ENCODE data around the gene FANCF. TPM values are rescaled to one million over a fixed set of nuclear protein-coding genes. Genes with fewer than 3 reads are reported as not detected.
A peak's percentile ranks its signal among the peaks of the same experiment; 100 is the strongest.
"Not testable (repeated sequence)": the region's sequence is repeated elsewhere in the genome, so short reads cannot be mapped to it uniquely, and the experiment has no call there.

FANCF gene
- total and polyA plus RNA-seq, 2 donors: 10.1 to 15.2 TPM

DNA sequence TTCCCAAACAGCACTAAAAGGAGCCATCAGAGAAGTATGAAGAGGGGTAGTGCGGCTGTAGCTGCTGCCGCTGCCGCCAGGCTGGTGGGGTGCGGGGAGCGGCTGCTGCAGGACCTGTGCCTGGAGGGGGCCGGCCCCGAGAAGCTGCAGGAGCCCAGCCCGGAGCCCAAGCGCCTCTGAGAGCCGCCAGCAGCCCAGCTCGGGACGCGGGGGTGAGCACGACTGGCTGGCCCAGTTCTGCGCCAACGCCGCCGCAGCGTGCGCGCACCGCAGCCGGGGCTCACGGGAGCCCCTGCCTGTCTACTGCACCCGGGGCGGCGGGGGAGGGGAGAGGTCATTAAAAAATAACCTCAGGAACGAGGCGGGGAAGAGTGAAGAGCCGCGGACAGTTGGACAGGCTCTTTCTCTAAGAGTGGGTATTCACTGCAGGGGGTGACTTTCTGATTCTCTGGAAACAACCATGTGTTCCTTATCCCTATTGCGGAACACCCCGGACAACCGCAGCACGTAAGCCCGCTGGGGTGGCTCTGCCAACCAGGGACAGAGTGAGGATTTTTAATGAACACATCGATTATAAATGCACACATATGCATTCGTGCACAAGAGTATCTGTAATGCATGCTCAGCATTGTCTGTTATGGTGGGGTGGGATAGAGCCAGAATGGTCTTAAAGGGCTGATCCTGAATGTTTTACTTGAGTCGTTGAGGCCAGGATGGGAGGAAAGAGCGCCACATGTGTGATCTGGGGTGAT, 41.2 kb upstream of the FANCF start:
- Histone ChIP-seq H3K27ac (ENCODE audit: low read depth in 1 of 2, low read length in 1 of 2) (peak overlapping the region in 1 of 2 donors; percentile 86), H3K36me3 (ENCODE audit: control insufficient read depth in 2 of 2, insufficient read depth in 2 of 2, low read length in 1 of 2) (no peaks in the 10 kb centered on the region), H3K27me3 (ENCODE audit: control insufficient read depth in 2 of 2, insufficient read depth in 1 of 2, low read length in 1 of 2) (peaks cover 2 to 22% of the 10 kb centered on the region in 2 donors), H3K4me1 (ENCODE audit: control insufficient read depth in 2 of 2, insufficient read depth in 2 of 2, low read length in 2 of 2) (peaks cover 5 to 14% of the 10 kb centered on the region in 2 donors), H3K9me3 (ENCODE audit: control insufficient read depth in 2 of 2, insufficient read depth in 1 of 2, low read length in 1 of 2) (no peaks in the 10 kb centered on the region), H3K4me3 (ENCODE audit: low read length in 2 of 2) (peak overlapping the region; percentile 41 to 58)
- WGBS: 7% methylated on average over 40 of the region's 40 CpGs
- DNase-seq (ENCODE audit: low read depth in 6 of 9, low spot score in 9 of 9): peak in 1 of 9 donors; percentile 28

DNA sequence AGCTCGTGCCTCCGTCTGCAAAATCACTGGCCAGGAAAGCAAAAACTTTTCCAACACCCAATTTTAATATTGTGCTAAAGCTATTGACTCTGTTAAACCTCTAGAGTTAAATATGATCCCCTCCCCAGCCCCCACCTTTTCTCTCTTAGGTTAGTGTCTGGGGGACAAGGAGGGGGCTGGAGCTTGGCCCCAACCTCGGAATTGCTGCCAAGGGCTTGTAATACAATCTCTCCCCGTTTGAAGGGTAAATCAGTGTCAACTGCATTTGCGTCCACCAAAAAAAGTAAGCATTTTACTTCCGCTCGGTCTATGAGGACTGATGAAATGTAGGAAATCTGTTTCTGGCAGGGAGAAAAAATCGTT, 40.7 kb upstream of the FANCF start, which contains the start of gene GAS2:
TSS of gene GAS2 (plus strand) at position 287 of the 363 bp plus-strand sequence. CDS start 8,259 bp downstream, outside the sequence.
- Histone ChIP-seq H3K4me3 (ENCODE audit: low read length in 2 of 2) (peak within 1 kb of the TSS; percentile 41 to 58), H3K27me3 (ENCODE audit: control insufficient read depth in 2 of 2, insufficient read depth in 1 of 2, low read length in 1 of 2) (peaks cover 2 to 22% of the 10 kb centered on the region in 2 donors), H3K36me3 (ENCODE audit: control insufficient read depth in 2 of 2, insufficient read depth in 2 of 2, low read length in 1 of 2) (no peaks in the 10 kb centered on the region), H3K4me1 (ENCODE audit: control insufficient read depth in 2 of 2, insufficient read depth in 2 of 2, low read length in 2 of 2) (peaks cover 5 to 14% of the 10 kb centered on the region in 2 donors), H3K27ac (ENCODE audit: low read depth in 1 of 2, low read length in 1 of 2) (peak within 1 kb of the TSS in 1 of 2 donors; percentile 86), H3K9me3 (ENCODE audit: control insufficient read depth in 2 of 2, insufficient read depth in 1 of 2, low read length in 1 of 2) (no peaks in the 10 kb centered on the region)
- whole genome bisulfite sequencing: 11% methylated on average over 8 of the region's 8 CpGs
- DNase-seq (ENCODE audit: low read depth in 6 of 9, low spot score in 9 of 9): no peak

DNA sequence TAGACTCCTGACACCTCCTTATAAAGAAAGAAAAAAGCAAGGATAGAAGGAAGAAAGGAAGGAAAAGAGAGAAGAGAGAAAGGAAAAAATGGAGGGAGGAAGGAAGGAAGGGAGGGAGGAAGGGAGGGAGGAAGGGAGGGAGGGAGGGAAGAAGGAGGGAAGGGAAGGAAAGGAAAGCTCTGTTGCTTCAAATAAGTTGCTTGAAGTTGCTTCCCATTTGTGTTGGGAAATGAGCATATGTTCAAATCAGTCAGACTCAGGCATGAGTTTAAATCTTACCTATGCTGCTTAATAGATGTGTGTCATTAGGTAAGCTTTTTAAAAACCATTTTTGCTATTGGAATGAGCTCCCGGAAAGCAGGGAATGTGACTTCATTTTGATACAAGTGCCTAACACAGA, 34.2 kb upstream of the FANCF start:
- no peaks in the 10 kb centered on the region for H3K27me3 ChIP-seq (ENCODE audit: control insufficient read depth in 2 of 2, insufficient read depth in 1 of 2, low read length in 1 of 2)
- no peaks in the 10 kb centered on the region for H3K9me3 ChIP-seq (ENCODE audit: control insufficient read depth in 2 of 2, insufficient read depth in 1 of 2, low read length in 1 of 2)
- H3K4me3 ChIP-seq (ENCODE audit: low read length in 2 of 2): no peak overlapping the region
- H3K4me1 ChIP-seq (ENCODE audit: control insufficient read depth in 2 of 2, insufficient read depth in 2 of 2, low read length in 2 of 2): peaks cover 4 to 8% of the 10 kb centered on the region in 2 donors
- H3K36me3 ChIP-seq (ENCODE audit: control insufficient read depth in 2 of 2, insufficient read depth in 2 of 2, low read length in 1 of 2): no peaks in the 10 kb centered on the region
- 100% methylated on average over 1 of the region's 1 CpG for WGBS
- H3K27ac ChIP-seq (ENCODE audit: low read depth in 1 of 2, low read length in 1 of 2): no peak overlapping the region
- no peak for DNase-seq (ENCODE audit: low read depth in 6 of 9, low spot score in 9 of 9)

DNA sequence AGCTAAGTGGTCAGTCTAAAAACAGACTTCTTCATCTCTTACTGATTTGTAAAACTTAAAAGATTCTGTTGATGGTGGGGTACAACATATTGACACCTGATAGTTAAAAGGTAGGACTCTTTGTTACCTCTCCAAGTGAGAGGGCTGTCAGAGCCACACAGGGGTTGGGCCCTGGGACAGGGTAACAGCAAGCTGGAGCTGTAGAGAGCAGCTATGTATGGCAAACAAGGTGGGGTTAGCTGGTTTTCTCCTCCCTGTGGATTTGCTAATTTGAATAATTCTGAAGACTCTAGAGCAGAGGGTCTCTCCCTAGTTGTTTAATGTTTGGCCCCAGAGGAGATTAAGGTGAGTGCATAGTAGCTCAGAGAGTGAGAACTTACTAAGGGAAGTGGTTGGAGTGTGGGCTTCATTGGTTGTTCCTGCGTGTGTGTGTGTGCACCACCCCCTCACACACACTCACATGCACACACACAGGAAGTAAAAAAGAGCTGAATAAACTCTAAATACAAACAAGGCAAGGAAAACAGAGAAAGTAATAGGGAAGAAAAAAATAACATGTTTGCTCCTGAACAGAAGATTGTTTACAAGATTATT, 31.6 kb upstream of the FANCF start:
- peak in 5 of 9 donors; percentile 21 to 66 (median 30) for DNase-seq (ENCODE audit: low read depth in 6 of 9, low spot score in 9 of 9)
- Histone ChIP-seq H3K27ac (ENCODE audit: low read depth in 1 of 2, low read length in 1 of 2) (peak overlapping the region; percentile 80 to 87), H3K4me1 (ENCODE audit: control insufficient read depth in 2 of 2, insufficient read depth in 2 of 2, low read length in 2 of 2) (peaks cover 4 to 8% of the 10 kb centered on the region in 2 donors), H3K27me3 (ENCODE audit: control insufficient read depth in 2 of 2, insufficient read depth in 1 of 2, low read length in 1 of 2) (no peaks in the 10 kb centered on the region), H3K9me3 (ENCODE audit: control insufficient read depth in 2 of 2, insufficient read depth in 1 of 2, low read length in 1 of 2) (no peaks in the 10 kb centered on the region), H3K4me3 (ENCODE audit: low read length in 2 of 2) (no peak overlapping the region), H3K36me3 (ENCODE audit: control insufficient read depth in 2 of 2, insufficient read depth in 2 of 2, low read length in 1 of 2) (no peaks in the 10 kb centered on the region)
- 6% methylated on average over 1 of the region's 1 CpG for WGBS

DNA sequence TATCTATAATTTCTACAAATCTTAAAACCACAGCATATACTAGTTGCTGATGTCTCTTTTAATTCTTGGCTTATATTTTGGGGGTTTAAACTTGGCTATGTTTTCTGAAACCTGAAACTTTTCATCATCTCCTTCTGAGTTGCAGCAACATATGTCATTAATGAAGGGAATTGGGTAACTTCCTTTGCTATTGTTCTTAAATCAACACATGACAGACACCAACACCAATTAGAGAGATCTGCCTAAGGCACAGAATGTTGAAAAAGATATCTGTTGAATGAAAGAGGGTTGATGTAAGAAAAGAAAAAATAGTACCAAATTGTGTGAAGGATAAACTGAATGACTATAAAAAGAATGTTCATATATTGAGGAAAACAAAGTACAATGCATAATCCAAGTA, 30.5 kb upstream of the FANCF start:
- Histone ChIP-seq H3K27me3 (ENCODE audit: control insufficient read depth in 2 of 2, insufficient read depth in 1 of 2, low read length in 1 of 2) (no peaks in the 10 kb centered on the region), H3K4me1 (ENCODE audit: control insufficient read depth in 2 of 2, insufficient read depth in 2 of 2, low read length in 2 of 2) (peaks cover 4 to 8% of the 10 kb centered on the region in 2 donors), H3K27ac (ENCODE audit: low read depth in 1 of 2, low read length in 1 of 2) (peak overlapping the region in 1 of 2 donors; percentile 80), H3K9me3 (ENCODE audit: control insufficient read depth in 2 of 2, insufficient read depth in 1 of 2, low read length in 1 of 2) (no peaks in the 10 kb centered on the region), H3K4me3 (ENCODE audit: low read length in 2 of 2) (no peak overlapping the region), H3K36me3 (ENCODE audit: control insufficient read depth in 2 of 2, insufficient read depth in 2 of 2, low read length in 1 of 2) (no peaks in the 10 kb centered on the region)
- DNase-seq (ENCODE audit: low read depth in 6 of 9, low spot score in 9 of 9): no peak

DNA sequence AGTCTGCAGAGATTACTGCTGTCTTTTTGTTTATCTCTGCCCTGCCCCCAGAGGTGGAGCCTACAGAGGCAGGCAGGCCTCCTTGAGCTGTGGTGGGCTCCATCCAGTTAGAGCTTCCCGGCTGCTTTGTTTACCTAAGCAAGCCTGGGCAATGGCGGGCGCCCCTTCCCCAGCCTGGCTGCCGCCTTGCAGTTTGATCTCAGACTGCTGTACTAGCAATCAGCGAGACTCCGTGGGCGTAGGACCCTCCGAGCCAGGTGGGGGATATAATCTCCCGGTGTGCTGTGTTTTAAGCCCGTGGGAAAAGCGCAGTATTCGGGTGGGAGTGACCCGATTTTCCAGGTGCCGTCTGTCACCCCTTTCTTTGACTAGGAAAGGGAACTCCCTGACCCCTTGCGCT, 26.7 kb upstream of the FANCF start:
- not testable (repeated sequence) for H3K27ac ChIP-seq (ENCODE audit: low read depth in 1 of 2, low read length in 1 of 2); H3K36me3 ChIP-seq (ENCODE audit: control insufficient read depth in 2 of 2, insufficient read depth in 2 of 2, low read length in 1 of 2); DNase-seq (ENCODE audit: low read depth in 6 of 9, low spot score in 9 of 9); H3K4me1 ChIP-seq (ENCODE audit: control insufficient read depth in 2 of 2, insufficient read depth in 2 of 2, low read length in 2 of 2); H3K27me3 ChIP-seq (ENCODE audit: control insufficient read depth in 2 of 2, insufficient read depth in 1 of 2, low read length in 1 of 2); H3K9me3 ChIP-seq (ENCODE audit: control insufficient read depth in 2 of 2, insufficient read depth in 1 of 2, low read length in 1 of 2); H3K4me3 ChIP-seq (ENCODE audit: low read length in 2 of 2)
- 93% methylated on average over 15 of the region's 15 CpGs for WGBS

DNA sequence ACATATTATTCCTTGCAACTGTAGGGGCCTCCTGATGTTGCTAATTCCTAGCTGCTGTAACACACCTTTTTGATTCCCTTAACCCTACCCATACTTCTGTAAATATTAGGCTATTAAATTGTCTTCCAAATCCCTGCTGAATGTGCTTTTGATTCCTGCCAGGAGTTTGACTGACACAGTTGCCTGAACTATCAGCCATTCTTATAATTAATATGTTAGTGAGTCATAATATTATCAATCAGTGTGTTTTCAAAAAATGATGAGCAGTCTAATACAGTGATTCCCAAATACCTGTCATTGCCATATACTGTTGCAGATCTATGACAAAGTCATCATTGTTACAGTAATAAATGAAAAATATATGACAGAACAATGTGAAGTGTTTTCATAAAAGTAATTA, 15.9 kb upstream of the FANCF start:
- H3K9me3 ChIP-seq (ENCODE audit: control insufficient read depth in 2 of 2, insufficient read depth in 1 of 2, low read length in 1 of 2): no peaks in the 10 kb centered on the region
- H3K4me3 ChIP-seq (ENCODE audit: low read length in 2 of 2): no peak overlapping the region
- DNase-seq (ENCODE audit: low read depth in 6 of 9, low spot score in 9 of 9): no peak
- no peak overlapping the region for H3K27ac ChIP-seq (ENCODE audit: low read depth in 1 of 2, low read length in 1 of 2)
- H3K27me3 ChIP-seq (ENCODE audit: control insufficient read depth in 2 of 2, insufficient read depth in 1 of 2, low read length in 1 of 2): no peaks in the 10 kb centered on the region
- H3K4me1 ChIP-seq (ENCODE audit: control insufficient read depth in 2 of 2, insufficient read depth in 2 of 2, low read length in 2 of 2): no peaks in the 10 kb centered on the region
- H3K36me3 ChIP-seq (ENCODE audit: control insufficient read depth in 2 of 2, insufficient read depth in 2 of 2, low read length in 1 of 2): no peaks in the 10 kb centered on the region

DNA sequence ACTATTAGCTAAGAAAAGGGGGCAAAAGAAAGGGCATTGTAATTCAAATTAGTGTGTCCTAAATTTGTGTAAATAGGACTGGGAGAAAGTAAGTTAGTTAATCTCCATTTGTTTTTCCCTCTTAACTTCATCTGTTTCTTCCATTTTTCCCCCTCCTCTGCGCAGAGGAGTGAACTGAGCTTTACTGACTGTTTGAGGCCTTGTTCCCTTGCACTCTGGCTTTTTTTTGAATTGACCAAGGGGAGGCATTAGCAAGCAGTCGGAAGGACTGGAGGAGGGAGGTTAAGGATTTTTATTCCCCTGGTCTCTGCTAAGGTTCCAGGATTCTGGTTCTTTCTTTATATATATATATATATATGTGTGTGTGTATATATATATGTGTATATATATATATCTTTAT, 15.2 kb upstream of the FANCF start:
- no peaks in the 10 kb centered on the region for H3K36me3 ChIP-seq (ENCODE audit: control insufficient read depth in 2 of 2, insufficient read depth in 2 of 2, low read length in 1 of 2)
- no peaks in the 10 kb centered on the region for H3K9me3 ChIP-seq (ENCODE audit: control insufficient read depth in 2 of 2, insufficient read depth in 1 of 2, low read length in 1 of 2)
- 97% methylated on average over 2 of the region's 2 CpGs for WGBS
- peaks cover 0 to 1% of the 10 kb centered on the region in 2 donors for H3K4me1 ChIP-seq (ENCODE audit: control insufficient read depth in 2 of 2, insufficient read depth in 2 of 2, low read length in 2 of 2)
- no peak overlapping the region for H3K27ac ChIP-seq (ENCODE audit: low read depth in 1 of 2, low read length in 1 of 2)
- H3K27me3 ChIP-seq (ENCODE audit: control insufficient read depth in 2 of 2, insufficient read depth in 1 of 2, low read length in 1 of 2): no peaks in the 10 kb centered on the region
- no peak overlapping the region for H3K4me3 ChIP-seq (ENCODE audit: low read length in 2 of 2)
- no peak for DNase-seq (ENCODE audit: low read depth in 6 of 9, low spot score in 9 of 9)

DNA sequence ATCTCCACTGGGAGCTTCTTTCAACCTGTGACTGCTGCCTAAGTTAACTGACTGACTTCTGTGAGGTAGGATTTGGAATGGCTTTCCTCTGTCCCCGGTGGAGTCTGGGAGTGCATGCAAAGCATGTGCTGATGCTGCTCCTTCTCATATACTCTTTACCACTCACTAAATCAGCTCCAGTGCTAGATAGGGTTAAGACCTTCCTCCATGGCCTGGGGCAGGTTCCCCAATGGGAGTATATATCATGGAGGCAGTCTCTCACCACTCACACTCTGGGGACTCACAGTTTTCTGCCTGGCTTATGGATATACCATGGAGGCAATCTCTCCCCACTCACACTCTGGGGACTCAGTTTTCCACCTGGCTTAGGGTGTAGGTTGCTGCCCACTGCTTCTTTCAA, 10.1 kb upstream of the FANCF start:
- WGBS: 45% methylated on average over 1 of the region's 1 CpG
- Histone ChIP-seq H3K9me3 (ENCODE audit: control insufficient read depth in 2 of 2, insufficient read depth in 1 of 2, low read length in 1 of 2) (no peaks in the 10 kb centered on the region), H3K36me3 (ENCODE audit: control insufficient read depth in 2 of 2, insufficient read depth in 2 of 2, low read length in 1 of 2) (no peaks in the 10 kb centered on the region), H3K27ac (ENCODE audit: low read depth in 1 of 2, low read length in 1 of 2) (peak overlapping the region in 1 of 2 donors; percentile 71), H3K4me1 (ENCODE audit: control insufficient read depth in 2 of 2, insufficient read depth in 2 of 2, low read length in 2 of 2) (peaks cover 0 to 22% of the 10 kb centered on the region in 2 donors), H3K27me3 (ENCODE audit: control insufficient read depth in 2 of 2, insufficient read depth in 1 of 2, low read length in 1 of 2) (no peaks in the 10 kb centered on the region), H3K4me3 (ENCODE audit: low read length in 2 of 2) (no peak overlapping the region)
- peak in 1 of 9 donors; percentile 24 for DNase-seq (ENCODE audit: low read depth in 6 of 9, low spot score in 9 of 9)
